K562 (cell line): Measurements from ENCODE around the gene PPP1R15A. TPM values are rescaled to one million over a fixed set of nuclear protein-coding genes. Genes with fewer than 3 reads are reported as not detected.

Source experiments
- AFF1 ChIP-seq, 2 experiments: fragments of 450-650 bp; IDR thresholded peaks; 2 replicates each; pipeline ENCODE4 v1.6.1; 2018; ENCODE audit warnings: mild to moderate bottlenecking in 2 of 2, low read depth in 1 of 2; ENCODE audit not compliant: partially characterized antibody in 2 of 2
- CCNT2 ChIP-seq: IDR thresholded peaks from 2 replicates; pipeline ENCODE4 v1.6.1; 2011; ENCODE audit warnings: borderline replicate concordance, low read depth, mild to moderate bottlenecking, moderate library complexity, mixed read lengths, low read length; ENCODE audit not compliant: insufficient read length; ENCODE audit errors: extremely low read depth
- EHMT2 ChIP-seq: fragments of 450-650 bp; IDR thresholded peaks from 2 replicates; pipeline ENCODE4 v1.6.1; 2018; ENCODE audit warnings: antibody characterized with exemption
- FOXP4 ChIP-seq: sonication (generic); formaldehyde crosslinking; IDR thresholded peaks from 2 replicates; pipeline ENCODE4 v1.8.0; 2022; ENCODE audit warnings: mild to moderate bottlenecking, missing genetic modification reagents, borderline replicate concordance
- HMBOX1 ChIP-seq: sonication (generic); IDR thresholded peaks from 2 replicates; pipeline ENCODE4 v1.6.1; 2016
- HSF4 ChIP-seq: fragments of 250-450 bp; sonication (Bioruptor Pico); IDR thresholded peaks from 2 replicates; pipeline ENCODE4 v2.1.2; 2022; ENCODE audit warnings: mild to moderate bottlenecking, moderate library complexity, borderline replicate concordance
- KAT7 ChIP-seq: sonication (generic); formaldehyde crosslinking; IDR thresholded peaks from 2 replicates; pipeline ENCODE4 v1.8.0; 2022; ENCODE audit warnings: missing genetic modification reagents, mild to moderate bottlenecking, borderline replicate concordance
- MLX ChIP-seq, 2 experiments: fragments of 450-650 bp in 1 of 2; sonication (generic) in 1 of 2; formaldehyde crosslinking; conservative IDR thresholded peaks; 2 replicates each; pipeline versions ENCODE4 v1.4.0 to v1.8.1; 2020 to 2022; ENCODE audit warnings: mild to moderate bottlenecking in 1 of 2, missing genetic modification reagents in 1 of 2
- RBM17 ChIP-seq: fragments of 200-400 bp; formaldehyde crosslinking; IDR thresholded peaks from 2 replicates; pipeline ENCODE4 v1.6.1; 2017; ENCODE audit warnings: low read depth, mild to moderate bottlenecking, low read length, borderline replicate concordance
- RCOR1 ChIP-seq, 2 experiments: IDR thresholded peaks; 2 replicates each; pipeline ENCODE4 v1.6.1; 2012; ENCODE audit warnings: low read depth in 2 of 2, low read length in 2 of 2, borderline replicate concordance in 1 of 2, improper control_type of control experiment in 1 of 2
- SETDB1 ChIP-seq: IDR thresholded peaks from one replicate; pipeline ENCODE4 v1.6.1; 2012; ENCODE audit warnings: low read length, control low read depth, inconsistent platforms
- STAG1 ChIP-seq: sonication (generic); formaldehyde crosslinking; IDR thresholded peaks from 2 replicates; pipeline ENCODE4 v1.5.0; 2020; ENCODE audit warnings: missing genetic modification reagents, borderline replicate concordance
- ZNF146 ChIP-seq: IDR thresholded peaks from one replicate; pipeline ENCODE4 v1.6.1; 2018; ENCODE audit warnings: missing compliant biosample characterization; ENCODE audit not compliant: unreplicated experiment
- polyA plus RNA-seq, 8 experiments: library from polyadenylated mRNA; depleted of rRNA in 4 of 8; stranded (reverse) in 5 of 8; unstranded in 3 of 8; fragments of >200 nt; fragmentation: Nextera tagmentation in 2 of 8; fragmentation: Illumina TruSeq in 1 of 8; extraction: Ambion mirVana in 2 of 8; extraction: Trizol in 1 of 8; gene quantifications; 2 replicates each; pipeline versions ENCODE4 v1.2.1 to v1.2.3, GENCODE V29; 2011 to 2014; ENCODE audit warnings: inconsistent platforms in 1 of 8, missing spikeins in 1 of 8
- total RNA-seq, 7 experiments: library from RNA; depleted of rRNA in 6 of 7; stranded (reverse); fragments of >200 nt in 6 of 7; fragmentation: Illumina TruSeq in 2 of 7; extraction: Trizol in 2 of 7; gene quantifications; 2 replicates each; pipeline versions ENCODE4 v1.2.1 to v1.2.3, GENCODE V29; 2011 to 2021; ENCODE audit warnings: low replicate concordance in 1 of 7
- TF ChIP-seq, protein P1 (sequence below), 2 experiments: IDR thresholded peaks; 2 replicates each; pipeline ENCODE4 v1.6.1; 2012; ENCODE audit warnings: improper control_type of control experiment in 2 of 2, low read depth in 2 of 2, low read length in 2 of 2, borderline replicate concordance in 1 of 2

The PPP1R15A gene
- total and polyA plus RNA-seq, 9 of the 15 experiments (the other 6 are each of a cell fraction or from before 2014, with no cell fraction given), result 0.42 to 73.7 (median 44.0) TPM

- peak in 1 of 2 experiments; percentile 5 for TF ChIP-seq AFF1 (IDR thresholded peaks at IDR 0.05; ENCODE audit: low read depth in 1 of 2, partially characterized antibody in 2 of 2)
- TF ChIP-seq CCNT2, result peak; percentile 23
- TF ChIP-seq RBM17, result no peak
- TF ChIP-seq, protein P1, sequence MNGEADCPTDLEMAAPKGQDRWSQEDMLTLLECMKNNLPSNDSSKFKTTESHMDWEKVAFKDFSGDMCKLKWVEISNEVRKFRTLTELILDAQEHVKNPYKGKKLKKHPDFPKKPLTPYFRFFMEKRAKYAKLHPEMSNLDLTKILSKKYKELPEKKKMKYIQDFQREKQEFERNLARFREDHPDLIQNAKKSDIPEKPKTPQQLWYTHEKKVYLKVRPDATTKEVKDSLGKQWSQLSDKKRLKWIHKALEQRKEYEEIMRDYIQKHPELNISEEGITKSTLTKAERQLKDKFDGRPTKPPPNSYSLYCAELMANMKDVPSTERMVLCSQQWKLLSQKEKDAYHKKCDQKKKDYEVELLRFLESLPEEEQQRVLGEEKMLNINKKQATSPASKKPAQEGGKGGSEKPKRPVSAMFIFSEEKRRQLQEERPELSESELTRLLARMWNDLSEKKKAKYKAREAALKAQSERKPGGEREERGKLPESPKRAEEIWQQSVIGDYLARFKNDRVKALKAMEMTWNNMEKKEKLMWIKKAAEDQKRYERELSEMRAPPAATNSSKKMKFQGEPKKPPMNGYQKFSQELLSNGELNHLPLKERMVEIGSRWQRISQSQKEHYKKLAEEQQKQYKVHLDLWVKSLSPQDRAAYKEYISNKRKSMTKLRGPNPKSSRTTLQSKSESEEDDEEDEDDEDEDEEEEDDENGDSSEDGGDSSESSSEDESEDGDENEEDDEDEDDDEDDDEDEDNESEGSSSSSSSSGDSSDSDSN (IDR thresholded peaks at IDR 0.05; ENCODE audit: borderline replicate concordance in 1 of 2, low read depth in 2 of 2, low read length in 2 of 2), result 0 out of 4 replicates have a peak, but pooled peaks of 1 of the 2 experiments have one; percentile 20
- TF ChIP-seq STAG1 (CRISPR knock-in tag), result peak; percentile 9; the same call in 1 of the 2 replicates
- no peak for TF ChIP-seq HSF4 (CRISPR knock-in tag)
- TF ChIP-seq MLX (CRISPR knock-in tag; conservative IDR thresholded peaks at IDR 0.05), result no peak
- no peak for TF ChIP-seq EHMT2
- no peak for TF ChIP-seq KAT7 (CRISPR knock-in tag)
- TF ChIP-seq ZNF146 (CRISPR knock-in tag), result no peak
- peak in 1 of 2 experiments; percentile 75; a peak in 2 of 4 replicates for TF ChIP-seq RCOR1 (IDR thresholded peaks at IDR 0.05; ENCODE audit: borderline replicate concordance in 1 of 2, low read depth in 2 of 2, low read length in 2 of 2)
- no peak for TF ChIP-seq FOXP4 (CRISPR knock-in tag)
- no peak for TF ChIP-seq HMBOX1
- no peak for TF ChIP-seq SETDB1
These were observed 2.3 kb downstream of the PPP1R15A start (continued) for GRCh38 chr19:48874303-48875135.
